Caco-2 (cell line): ENCODE measurements around the gene PTH1R. TPM values are rescaled to one million over a fixed set of nuclear protein-coding genes. Genes with fewer than 3 reads are reported as not detected.

Experiments used
- BruUV-seq: library from RNA; stranded (reverse); fragments of 400-500 nt; replicated peaks from 2 replicates; lab custom pipeline; 2021; lab: Mats Ljungman, UMichigan
- CTCF ChIA-PET: fragments of 300-600 bp; sonication (Branson Sonifier 250); formaldehyde crosslinking; loops from one replicate; lab custom pipeline; 2022; ENCODE audit warnings: antibody characterized with exemption; lab: Charles Lee
- POLR2A ChIA-PET: fragments of 300-600 bp; sonication (Branson Sonifier 250); formaldehyde crosslinking; loops from one replicate; lab custom pipeline; 2022; ENCODE audit warnings: antibody characterized with exemption; lab: Charles Lee
- DNase-seq, 2 experiments: peaks; one replicate each; pipeline versions ENCODE4 v3.0.0 to v3.0.0-alpha.2; 2020 to 2022
- H3K27me3 ChIP-seq: replicated peaks from 2 replicates; pipeline ENCODE4 v1.6.0; 2011; ENCODE audit warnings: low read length; ENCODE audit not compliant: control insufficient read depth, insufficient read depth
- H3K36me3 ChIP-seq: 2 replicates; pipeline ENCODE4 v1.5.1; 2011; ENCODE audit warnings: low read length; ENCODE audit not compliant: control insufficient read depth, insufficient read depth
- H3K4me1 ChIP-seq: fragments of 250-450 bp; sonication (Bioruptor Pico); 2 replicates; pipeline ENCODE4 v1.5.1; 2020; ENCODE audit warnings: mild to moderate bottlenecking
- H3K4me3 ChIP-seq: 2 replicates; pipeline ENCODE4 v1.5.1; 2011; ENCODE audit warnings: low read depth, mild to moderate bottlenecking, control low read depth, low read length
- H3K9me3 ChIP-seq: fragments of 250-450 bp; sonication (Bioruptor Pico); 2 replicates; pipeline ENCODE4 v1.5.1; 2020; ENCODE audit warnings: mild to moderate bottlenecking, moderate library complexity
- H3K27ac Mint-ChIP-seq: one replicate; pipeline ENCODE4 v1.8.0; 2022; ENCODE audit warnings: mixed read lengths; ENCODE audit not compliant: unreplicated experiment
- H3K27me3 Mint-ChIP-seq: one replicate; pipeline ENCODE4 v1.8.0; 2022; ENCODE audit warnings: mixed read lengths; ENCODE audit not compliant: insufficient read depth, unreplicated experiment
- H3K36me3 Mint-ChIP-seq: one replicate; pipeline ENCODE4 v1.8.0; 2022; ENCODE audit warnings: mild to moderate bottlenecking, mixed read lengths; ENCODE audit not compliant: insufficient read depth, unreplicated experiment
- H3K4me1 Mint-ChIP-seq: one replicate; pipeline ENCODE4 v1.8.0; 2022; ENCODE audit warnings: low read depth, mixed read lengths; ENCODE audit not compliant: unreplicated experiment
- H3K4me3 Mint-ChIP-seq: one replicate; pipeline ENCODE4 v1.8.0; 2022; ENCODE audit warnings: mild to moderate bottlenecking, moderate library complexity, mixed read lengths; ENCODE audit not compliant: unreplicated experiment
- H3K9me3 Mint-ChIP-seq: one replicate; pipeline ENCODE4 v1.8.0; 2022; ENCODE audit warnings: mixed read lengths; ENCODE audit not compliant: unreplicated experiment
- CTCF ChIP-seq, 2 experiments: fragments of 200-600 bp in 1 of 2; IDR thresholded peaks; 1 replicate in 1 of 2; 2 replicates in 1 of 2; pipeline versions ENCODE4 v1.5.1 to v1.8.0; 2011 to 2022; ENCODE audit warnings: antibody characterized with exemption in 1 of 2, control low read depth in 1 of 2, inconsistent platforms in 1 of 2, low read depth in 1 of 2, low read length in 1 of 2, mild to moderate bottlenecking in 1 of 2, moderate library complexity in 1 of 2; ENCODE audit not compliant: insufficient read depth in 1 of 2, severe bottlenecking in 1 of 2, unreplicated experiment in 1 of 2
- intact Hi-C: fragments of 100-400 bp; cut with micrococcal nuclease; formaldehyde crosslinking; loops from one replicate; pipeline ENCODE4 v1.10.0; 2022; ENCODE audit not compliant: unreplicated experiment
- total RNA-seq: library from RNA; stranded (reverse); gene quantifications from 2 replicates; pipeline ENCODE4 v1.2.3, GENCODE V29; 2022

The PTH1R gene
- total RNA-seq, 1 experiment from 2014 or later, result 5.1 TPM

- POLR2A ChIA-PET, result no interaction called here
- intact Hi-C loops, result no loop called here
- H3K36me3 Mint-ChIP-seq, result no peaks in the 10 kb centered on the region
- H3K27me3 ChIP-seq, result no peaks in the 10 kb centered on the region
- H3K4me1 ChIP-seq, result no peaks in the 10 kb centered on the region
- H3K4me3 Mint-ChIP-seq, result no peak overlapping the region
- DNase-seq, result no peak
- TF ChIP-seq CTCF (IDR thresholded peaks at IDR 0.05; ENCODE audit: insufficient read depth in 1 of 2, low read depth in 1 of 2, low read length in 1 of 2, severe bottlenecking in 1 of 2, unreplicated experiment in 1 of 2), result no peak
- no peak overlapping the region for H3K27ac Mint-ChIP-seq
- H3K4me3 ChIP-seq, result no peak overlapping the region
- H3K9me3 Mint-ChIP-seq, result no peaks in the 10 kb centered on the region
- no peaks in the 10 kb centered on the region for H3K9me3 ChIP-seq
- no TSS peak for BruUV-seq
- CTCF ChIA-PET, result interaction anchor here (1.2 kb wide), 1 partner anchor 41 kb away, joined by 3 read pairs; no protein-coding TSS in a partner anchor
- no peaks in the 10 kb centered on the region for H3K27me3 Mint-ChIP-seq
- H3K4me1 Mint-ChIP-seq, result no peaks in the 10 kb centered on the region
- H3K36me3 ChIP-seq, result no peaks in the 10 kb centered on the region
These were observed 26.1 kb downstream of the PTH1R start for GRCh38 chr3:46903341-46904302.

GRCh38 chr3:46904303-46905212, 27.0 kb downstream of the PTH1R start:
- H3K36me3 ChIP-seq, result no peaks in the 10 kb centered on the region
- Mint-ChIP-seq H3K36me3 (peaks cover 4% of the 10 kb centered on the region), H3K27ac (no peak overlapping the region), H3K4me1 (no peaks in the 10 kb centered on the region), H3K9me3 (no peaks in the 10 kb centered on the region), H3K27me3 (no peaks in the 10 kb centered on the region), H3K4me3 (no peak overlapping the region)
- no TSS peak for BruUV-seq
- no peaks in the 10 kb centered on the region for H3K27me3 ChIP-seq
- intact Hi-C loops, result no loop called here
- no peak overlapping the region for H3K4me3 ChIP-seq
- TF ChIP-seq CTCF (IDR thresholded peaks at IDR 0.05; ENCODE audit: insufficient read depth in 1 of 2, low read depth in 1 of 2, low read length in 1 of 2, severe bottlenecking in 1 of 2, unreplicated experiment in 1 of 2), result no peak
- CTCF ChIA-PET, result interaction anchor here (1.2 kb wide), 1 partner anchor 42 kb away, joined by 3 read pairs; no protein-coding TSS in a partner anchor
- DNase-seq, result peak in 1 of 2 experiments; percentile 30
- H3K4me1 ChIP-seq, result no peaks in the 10 kb centered on the region
- POLR2A ChIA-PET, result no interaction called here
- H3K9me3 ChIP-seq, result no peaks in the 10 kb centered on the region

GRCh38 chr3:46905213-46905560, 27.7 kb downstream of the PTH1R start:
- Mint-ChIP-seq H3K4me3 (no peak overlapping the region), H3K27me3 (no peaks in the 10 kb centered on the region), H3K36me3 (peaks cover 6% of the 10 kb centered on the region), H3K9me3 (no peaks in the 10 kb centered on the region), H3K4me1 (no peaks in the 10 kb centered on the region), H3K27ac (no peak overlapping the region)
- ChIA-PET CTCF (interaction anchor here (1.2 kb wide), 1 partner anchor 42 kb away, joined by 3 read pairs; no protein-coding TSS in a partner anchor), POLR2A (no interaction called here)
- Histone ChIP-seq H3K4me3 (no peak overlapping the region), H3K27me3 (no peaks in the 10 kb centered on the region), H3K9me3 (no peaks in the 10 kb centered on the region), H3K36me3 (no peaks in the 10 kb centered on the region), H3K4me1 (no peaks in the 10 kb centered on the region)
- peak in 1 of 2 experiments; percentile 8 for DNase-seq
- no TSS peak for BruUV-seq
- intact Hi-C loops, result no loop called here
- no peak for TF ChIP-seq CTCF (IDR thresholded peaks at IDR 0.05; ENCODE audit: insufficient read depth in 1 of 2, low read depth in 1 of 2, low read length in 1 of 2, severe bottlenecking in 1 of 2, unreplicated experiment in 1 of 2)
